HG03045 (cell line): Measurements from ENCODE around the gene GRM2.
"Not testable (repeated sequence)": the region's sequence is repeated elsewhere in the genome, so short reads cannot be mapped to it uniquely, and the experiment has no call there.

Experiments used
- ATAC-seq: cut with Tn5 transposase; IDR thresholded peaks from one replicate; pipeline ENCODE4 v1.9.1; 2021; ENCODE audit warnings: mild to moderate bottlenecking, moderate library complexity; ENCODE audit not compliant: unreplicated experiment

The GRM2 gene

DNA sequence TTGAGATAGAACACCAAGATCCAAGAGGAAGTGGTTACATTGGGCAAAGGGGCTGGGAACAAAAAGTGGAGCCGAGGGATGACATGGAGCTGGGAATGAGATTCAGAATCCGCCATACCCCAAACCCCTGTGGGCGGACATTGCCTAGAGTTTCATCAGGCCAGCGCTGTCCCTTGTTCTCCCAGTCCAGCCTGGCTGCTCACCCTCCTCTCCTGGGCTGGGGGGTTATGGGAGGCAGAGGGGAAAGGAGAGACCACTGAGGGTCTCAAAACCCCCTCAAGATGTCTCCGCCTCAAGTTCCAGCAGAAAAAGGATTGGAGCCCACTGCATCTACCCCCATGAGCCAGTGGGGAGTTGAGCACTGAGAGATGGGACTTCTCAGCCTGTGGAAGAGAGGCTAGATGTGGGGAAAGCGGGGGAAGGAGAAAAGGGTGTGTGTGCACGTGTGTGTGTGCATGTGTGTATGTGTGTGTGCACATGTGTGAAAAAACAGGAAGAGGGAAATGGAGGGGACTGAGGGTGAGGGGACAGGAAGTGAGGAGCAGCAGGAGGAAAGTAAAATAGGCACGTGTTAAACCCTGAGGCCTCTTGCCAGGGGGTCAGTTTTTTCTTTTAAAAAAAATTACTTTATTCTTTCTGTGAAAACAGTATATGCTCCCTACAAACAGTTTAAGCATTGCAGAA lies 14.3 kb downstream of the GRM2 start:
- no peak for ATAC-seq

DNA sequence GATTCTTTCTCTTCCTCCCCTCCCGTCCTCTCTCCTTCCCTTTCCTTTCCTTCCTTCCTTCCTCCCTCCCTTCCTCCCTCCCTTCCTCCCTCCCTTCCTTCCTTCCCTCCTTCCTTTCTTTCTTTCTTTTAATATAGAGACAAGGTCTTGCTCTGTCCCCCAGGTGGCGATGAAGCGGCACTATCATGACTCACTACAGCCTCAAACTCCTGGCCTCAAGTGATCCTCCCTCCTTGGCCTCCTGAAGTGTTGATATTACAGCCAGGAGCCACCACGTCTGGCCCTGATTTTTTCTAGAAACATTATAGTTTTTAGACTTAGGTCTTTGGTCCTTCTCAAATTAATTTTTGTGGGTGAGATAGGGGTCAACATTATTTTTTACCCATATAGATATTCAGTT lies 15.5 kb downstream of the GRM2 start:
- no peak for ATAC-seq

DNA sequence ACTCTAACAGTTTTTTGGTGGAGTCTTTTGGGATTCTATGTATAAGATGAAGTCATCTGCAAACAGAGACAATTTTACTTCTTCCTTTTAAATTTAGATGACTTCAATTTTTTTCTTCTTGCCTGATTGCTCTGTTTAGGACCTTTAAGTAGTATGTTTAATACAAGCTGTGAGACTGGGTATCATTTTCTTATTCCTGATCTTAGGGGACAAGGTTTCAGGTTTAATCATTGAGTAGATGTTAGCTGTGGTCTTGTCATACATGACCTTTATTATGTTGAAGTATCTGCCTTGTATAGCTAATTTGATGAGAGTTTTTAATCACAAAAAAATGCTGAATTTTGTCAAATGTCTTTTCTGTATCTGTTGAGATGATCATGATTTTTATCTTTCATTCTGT lies 20.6 kb downstream of the GRM2 start:
- no peak for ATAC-seq

DNA sequence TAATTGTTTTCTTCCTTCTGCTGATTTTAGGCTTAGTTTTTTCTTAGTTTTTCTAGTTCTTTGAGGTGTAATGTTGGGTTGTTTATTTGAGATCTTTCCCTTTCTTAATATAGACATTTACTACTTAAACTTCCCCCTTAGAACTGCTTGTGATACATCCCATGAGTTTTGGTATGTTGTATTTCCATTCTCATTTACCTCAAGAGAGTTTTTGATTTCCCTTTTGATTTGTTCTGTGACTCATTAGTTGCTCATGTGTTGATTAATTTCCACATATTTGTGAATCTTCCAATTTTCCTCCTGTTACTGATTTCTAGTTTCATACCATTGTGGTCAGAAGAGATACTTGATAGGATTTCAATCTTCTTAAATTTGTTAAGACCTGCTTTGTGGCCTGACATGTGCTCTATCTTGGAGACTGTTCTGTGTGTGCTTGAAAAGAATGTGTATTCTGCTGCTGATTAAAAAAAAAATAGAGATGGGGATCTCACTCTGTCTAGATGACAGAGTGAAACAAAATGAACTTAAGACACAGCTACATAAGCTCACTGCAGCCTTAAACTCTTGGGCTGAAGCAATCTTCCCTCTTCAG lies 22.3 kb downstream of the GRM2 start:
- ATAC-seq: no peak

DNA sequence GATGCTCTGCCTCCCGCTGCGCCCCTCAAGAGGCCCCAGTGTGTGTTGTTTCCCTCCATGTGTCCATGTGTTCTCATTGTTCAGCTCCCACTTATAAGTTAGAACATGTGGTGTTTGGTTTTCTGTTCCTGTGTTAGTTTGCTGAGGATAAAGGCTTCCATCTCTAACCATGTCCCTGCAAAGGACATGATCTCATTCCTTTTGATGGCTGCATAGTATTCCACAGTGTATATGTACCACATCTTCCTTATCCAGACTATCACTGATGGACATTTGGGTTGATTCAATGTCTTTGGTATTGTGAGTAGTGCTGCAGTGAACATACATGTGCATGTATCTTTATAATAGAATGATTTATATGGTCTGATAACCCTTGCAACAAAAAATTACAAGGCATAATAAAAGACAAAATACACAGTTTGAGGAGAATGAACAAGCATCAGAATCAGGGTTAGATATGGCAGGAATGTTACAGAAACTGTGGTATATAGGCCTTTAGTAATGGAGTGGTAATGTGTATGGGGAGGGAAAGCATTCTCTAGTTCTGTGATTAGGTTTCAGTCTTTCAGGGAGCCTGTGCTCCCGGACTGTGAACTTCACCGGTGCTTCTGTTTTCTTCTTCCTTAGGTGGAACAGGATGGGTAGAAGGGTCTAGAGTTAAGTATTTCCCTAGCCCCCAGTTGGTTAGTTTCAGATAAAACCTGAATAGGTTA lies 27.1 kb downstream of the GRM2 start:
- no peak for ATAC-seq

DNA sequence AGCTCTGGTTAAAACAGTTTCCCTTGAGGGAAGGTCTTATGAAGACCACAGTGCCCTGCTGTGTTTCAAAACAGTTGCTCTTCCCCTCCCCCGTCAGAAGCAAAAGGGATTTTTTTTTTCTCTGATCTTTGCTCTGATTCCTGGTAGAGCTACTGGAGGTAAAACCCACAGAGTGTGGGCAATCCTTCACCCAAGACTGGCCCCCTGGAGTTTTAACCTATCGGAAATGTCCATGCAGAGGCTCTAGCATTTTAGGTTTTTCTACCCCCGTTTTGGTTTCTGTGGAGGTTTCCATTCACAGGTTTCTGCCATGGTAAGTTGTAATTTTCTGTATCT lies 27.7 kb downstream of the GRM2 start:
- ATAC-seq: no peak

DNA sequence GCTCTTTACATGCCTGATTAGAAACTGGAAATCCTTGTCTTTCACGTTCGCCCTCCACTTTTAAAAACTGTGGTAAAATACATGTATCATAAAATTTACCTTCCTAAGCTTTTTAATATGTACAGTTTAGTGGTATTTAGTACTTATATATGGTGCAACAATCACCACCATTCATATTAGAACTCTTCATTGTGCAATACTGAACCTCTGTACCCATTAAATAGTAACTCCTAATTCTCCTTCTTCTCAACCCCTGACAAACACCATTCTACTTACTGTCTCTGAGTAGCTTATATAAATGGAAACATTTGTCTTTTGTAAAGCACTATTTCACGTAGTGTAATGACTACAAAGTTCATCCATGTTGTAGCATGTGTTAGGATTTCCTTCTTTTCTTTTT lies 28.2 kb downstream of the GRM2 start:
- ATAC-seq: no peak

DNA sequence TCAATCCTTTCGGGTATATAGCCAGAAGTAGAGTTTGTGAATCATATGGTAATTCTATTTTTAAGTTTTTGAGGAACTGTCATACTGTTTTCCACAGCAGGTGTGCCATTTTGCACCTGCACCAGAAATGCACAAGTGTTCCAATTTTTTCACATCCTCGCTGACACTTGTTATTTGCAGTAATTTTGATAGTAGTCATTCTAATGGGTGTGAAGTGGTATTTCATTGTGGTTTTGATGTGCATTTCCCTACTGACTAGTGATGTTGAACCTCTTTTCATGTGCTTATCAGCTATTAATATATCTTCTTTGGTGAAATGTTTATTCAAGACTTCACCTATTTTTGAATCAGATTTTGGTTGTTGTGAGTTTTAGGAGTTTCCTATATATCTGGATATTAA lies 29.1 kb downstream of the GRM2 start:
- no peak for ATAC-seq

DNA sequence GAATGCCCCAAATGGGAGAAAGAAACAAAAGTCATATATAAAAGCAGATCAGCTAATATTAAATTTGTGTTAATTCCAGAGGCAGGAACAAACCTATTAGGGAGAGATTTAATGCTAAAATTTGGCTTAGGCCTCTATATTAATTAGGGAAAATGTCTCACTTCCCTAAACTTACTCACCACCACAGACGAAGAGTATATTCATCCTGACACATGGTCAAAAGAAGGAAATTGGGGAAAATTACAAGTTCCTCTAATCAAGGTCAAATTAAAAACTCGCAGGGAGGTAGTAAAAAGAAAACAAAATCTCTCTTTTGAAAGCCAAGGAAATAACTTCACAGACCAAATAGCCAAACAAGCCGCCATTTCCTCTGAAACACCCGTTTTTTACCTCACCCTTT lies 32.2 kb downstream of the GRM2 start:
- no peak for ATAC-seq

DNA sequence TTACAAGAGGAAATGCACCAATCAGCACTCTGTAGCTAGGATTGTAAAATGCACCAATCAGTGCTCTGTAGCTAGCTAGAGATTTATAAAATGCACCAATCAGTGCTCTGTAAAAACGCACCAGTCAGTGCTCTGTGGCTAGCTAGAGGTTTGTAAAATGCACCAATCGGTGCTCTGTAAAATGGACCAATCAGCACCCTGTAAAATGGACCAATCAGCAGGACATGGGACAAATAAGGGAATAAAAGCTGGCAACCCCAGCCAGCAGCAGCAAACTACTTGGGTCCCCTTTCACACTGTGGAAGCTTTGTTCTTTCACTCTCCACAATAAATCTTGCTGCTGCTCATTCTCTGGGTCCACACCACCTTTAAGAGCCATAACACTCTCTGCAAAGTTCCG lies 35.5 kb downstream of the GRM2 start:
- ATAC-seq: not testable (repeated sequence)

DNA sequence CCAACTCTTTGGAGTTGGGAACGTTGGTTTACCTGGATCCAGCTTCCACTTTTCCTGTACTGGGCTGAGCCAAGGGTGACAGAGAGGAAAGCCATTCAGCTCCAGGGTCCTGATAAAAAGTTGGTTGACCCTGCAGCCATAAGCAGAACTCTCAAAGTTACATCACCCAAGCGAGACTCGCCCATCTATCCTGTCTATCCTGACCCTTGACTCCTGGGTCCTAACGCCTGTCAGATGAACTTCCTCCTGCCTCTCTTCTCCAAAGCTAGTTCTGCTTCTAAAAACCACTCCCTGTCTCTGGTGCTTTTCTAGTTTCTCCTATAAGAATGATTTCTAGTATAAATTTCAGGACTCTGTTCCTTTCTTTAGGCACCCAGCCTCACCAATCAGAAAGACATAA lies 36.1 kb downstream of the GRM2 start:
- not testable (repeated sequence) for ATAC-seq

DNA sequence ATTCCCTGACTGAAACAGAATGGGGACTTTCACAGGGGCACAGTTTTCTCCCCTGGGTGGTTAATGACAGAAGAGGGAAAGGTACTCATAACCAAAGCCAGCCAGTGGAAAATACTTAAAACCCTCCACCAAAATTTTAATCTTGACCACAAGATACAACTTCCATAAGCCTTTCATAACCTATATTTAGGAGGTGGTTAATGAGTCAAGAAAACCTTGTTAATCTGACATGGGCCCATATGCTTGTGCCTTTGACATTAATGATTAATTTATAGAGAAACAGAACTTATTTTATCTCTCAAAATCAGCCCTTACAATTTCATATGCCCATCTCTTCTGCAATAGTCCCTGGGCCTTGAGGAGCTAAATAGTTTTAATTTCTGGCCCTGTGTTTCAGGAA lies 41.0 kb downstream of the GRM2 start:
- ATAC-seq: no peak

DNA sequence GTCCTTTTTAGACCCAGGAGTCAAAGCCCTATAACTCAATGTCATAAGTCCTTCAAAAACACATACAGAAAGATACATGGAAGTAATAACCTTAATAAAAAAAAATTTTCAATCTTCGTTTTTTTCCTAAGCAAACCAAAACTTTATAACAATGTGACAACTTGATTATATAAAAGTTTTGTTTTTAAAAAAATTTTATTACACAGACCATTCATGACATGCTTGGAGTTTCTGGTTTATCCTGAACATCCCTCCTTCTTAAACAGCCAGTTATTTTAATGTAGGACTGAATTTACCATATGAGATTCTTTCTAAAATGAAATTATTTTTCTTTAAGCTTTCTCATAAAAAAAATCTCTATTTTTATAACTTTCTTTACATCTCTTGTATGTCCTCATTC lies 41.5 kb downstream of the GRM2 start:
- no peak for ATAC-seq

DNA sequence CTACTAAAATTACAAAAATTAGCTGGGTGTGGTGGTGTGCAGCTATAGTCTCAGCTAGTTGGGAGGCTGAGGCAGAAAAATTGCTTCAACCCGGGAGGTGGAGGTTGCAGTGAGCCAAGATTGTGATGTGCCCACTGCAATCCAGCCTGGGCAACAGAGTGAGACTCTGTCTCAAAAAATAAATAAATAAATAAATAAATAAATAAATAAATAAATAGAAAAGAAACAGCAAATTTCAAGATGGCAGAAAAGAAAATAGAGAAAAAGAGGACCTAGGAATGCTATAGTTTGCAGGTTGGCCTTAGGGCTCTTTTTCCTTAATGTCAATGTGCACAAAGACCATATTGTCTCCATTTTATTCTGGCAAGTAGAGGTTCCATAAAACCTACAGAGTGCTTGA lies 44.0 kb downstream of the GRM2 start:
- no peak for ATAC-seq

DNA sequence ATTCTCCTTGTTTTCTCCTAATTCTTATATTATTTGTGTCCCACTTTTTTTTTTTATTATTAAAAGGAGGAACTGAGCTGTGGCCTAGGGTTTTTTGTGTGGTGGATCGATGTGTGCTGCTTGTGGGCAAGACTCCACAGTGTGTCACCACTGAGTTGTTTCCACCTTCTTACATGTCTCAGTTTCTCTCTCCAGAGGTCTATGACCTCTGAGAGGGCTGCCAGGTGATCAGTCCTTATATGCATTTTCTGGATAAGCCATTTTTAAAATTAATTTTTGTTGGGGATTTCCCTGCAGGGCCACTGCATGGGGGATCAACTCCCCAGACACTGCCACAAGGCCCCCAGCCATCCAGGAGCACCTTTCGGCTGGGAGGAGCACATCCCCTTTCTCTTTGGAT lies 44.4 kb downstream of the GRM2 start:
- no peak for ATAC-seq

DNA sequence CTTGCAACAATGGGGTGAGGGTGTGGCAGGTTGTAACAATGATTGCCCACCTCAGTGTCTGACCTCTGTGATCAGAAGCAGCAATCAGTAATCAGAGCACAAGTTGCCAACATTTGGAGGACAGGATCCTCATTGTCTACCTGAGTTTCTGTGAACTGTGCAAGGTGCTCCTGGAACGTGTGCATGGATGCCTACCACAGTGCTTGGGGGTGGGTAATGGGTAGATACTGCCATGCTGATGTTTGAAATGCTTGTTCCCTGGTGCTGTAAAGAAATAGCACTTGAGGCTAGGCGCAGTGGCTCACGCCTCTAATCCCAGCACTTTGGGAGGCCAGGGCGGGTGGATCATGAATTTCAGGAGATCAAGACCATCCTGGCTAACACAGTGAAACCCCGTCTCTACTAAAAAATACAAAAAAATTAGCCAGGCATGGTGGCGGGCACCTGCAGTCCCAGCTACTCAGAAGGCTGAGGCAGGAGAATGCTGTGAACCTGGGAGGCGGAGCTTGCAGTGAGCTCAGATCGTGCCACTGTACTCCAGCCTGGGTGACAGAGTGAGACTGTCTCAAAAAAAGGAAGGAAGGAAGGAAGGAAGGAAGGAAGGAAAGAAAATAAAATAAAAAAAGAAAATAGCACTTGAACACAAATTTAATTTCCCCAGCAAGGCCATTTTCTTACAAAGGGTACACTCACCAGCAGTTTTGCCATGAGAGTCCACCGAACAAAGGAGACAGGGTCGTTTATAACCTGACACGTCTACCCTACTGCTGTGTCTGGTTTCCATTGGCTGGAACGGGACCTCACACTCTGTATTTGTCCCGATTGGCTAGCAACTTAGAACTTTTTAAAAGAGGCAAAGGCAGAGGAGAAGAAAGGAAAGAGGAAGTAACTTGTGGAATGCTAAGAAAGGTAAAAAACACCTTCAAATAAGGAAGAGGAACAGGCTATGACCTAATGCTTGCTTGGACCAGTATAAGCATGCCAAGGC lies 47.2 kb downstream of the GRM2 start:
- not testable (repeated sequence) for ATAC-seq

DNA sequence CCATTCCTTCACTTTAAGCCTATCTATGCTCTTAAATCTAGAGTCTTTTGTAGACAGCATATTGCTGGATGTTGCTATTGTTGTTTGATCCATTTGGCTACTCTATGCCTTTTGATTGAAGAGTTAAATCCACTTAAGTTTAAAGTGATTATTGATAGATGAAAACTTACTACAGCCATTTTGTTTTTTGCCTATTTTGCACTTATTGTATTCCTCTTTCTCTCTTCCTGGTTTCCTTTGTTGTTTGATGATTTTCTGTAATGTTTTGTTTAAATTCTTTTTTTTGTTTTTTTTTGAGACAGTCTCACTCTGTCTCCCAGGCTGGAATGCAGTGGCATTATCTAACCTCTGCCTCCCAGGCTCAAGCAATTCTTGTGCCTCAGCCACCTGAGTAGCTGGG lies 52.3 kb downstream of the GRM2 start:
- ATAC-seq: no peak
